ENCODE data around the gene TPSAB1. TPM values are rescaled to one million over a fixed set of nuclear protein-coding genes. Genes with fewer than 3 reads are reported as not detected.

TPSAB1 gene
- total and polyA plus RNA-seq, 2 donors (not counting 1 experiment from before 2014, with no cell fraction given), result not detected

DNA sequence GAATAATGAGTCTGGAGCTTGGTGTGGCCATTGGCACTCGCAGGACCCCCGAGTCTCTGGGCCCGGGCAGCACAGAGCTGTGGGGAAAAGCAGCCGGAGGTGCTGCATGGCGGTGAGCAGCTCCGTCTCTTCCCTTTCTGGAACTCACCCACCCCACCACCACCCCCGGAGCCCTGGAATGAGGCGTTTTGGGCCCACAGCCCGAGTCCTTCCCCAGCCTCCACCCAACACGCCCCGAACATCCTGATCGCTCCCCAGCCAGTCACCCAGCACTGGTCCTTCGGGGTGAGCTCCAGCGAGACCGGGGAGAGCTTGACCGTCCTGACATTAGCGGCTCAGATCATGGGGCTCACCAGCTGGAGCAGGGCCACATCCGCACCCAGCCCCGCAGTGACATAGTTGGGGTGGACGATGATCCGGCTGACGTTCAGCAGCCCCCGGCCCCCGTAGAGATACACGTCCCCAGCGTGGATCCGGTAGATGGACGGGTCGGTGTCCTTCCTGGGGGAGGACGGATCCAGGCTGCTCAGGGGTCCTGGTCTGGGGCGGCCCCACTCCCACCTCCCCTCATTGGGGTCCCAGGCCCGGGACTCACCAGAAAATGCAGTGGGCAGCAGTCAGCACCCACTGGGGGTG, 21.8 kb downstream of the TPSAB1 start:
- no peak overlapping the region for H3K27ac ChIP-seq (ENCODE audit: insufficient read depth, low read length)
- no peak overlapping the region for H3K4me2 ChIP-seq (ENCODE audit: extremely low read depth, insufficient read depth, low read length)
- H3K4me3 ChIP-seq (replicated peaks in 1 of 4; ENCODE audit: control extremely low read depth in 1 of 4, insufficient read depth in 1 of 4, low read depth in 3 of 4, low read length in 4 of 4), result no peak overlapping the region
- H3K27me3 ChIP-seq (ENCODE audit: control insufficient read depth, insufficient read depth, low read length), result peaks cover 20% of the 10 kb centered on the region
- no peak for DNase-seq (ENCODE audit: low read depth in 2 of 2)
- no peak overlapping the region for H3K9ac ChIP-seq (ENCODE audit: insufficient read depth, low read length)
- no peaks in the 10 kb centered on the region for H3K36me3 ChIP-seq (ENCODE audit: control insufficient read depth, insufficient read depth, low read length)
- no peaks in the 10 kb centered on the region for H4K20me1 ChIP-seq (ENCODE audit: control insufficient read depth, extremely low read depth, insufficient read depth, low read length)
- no peaks in the 10 kb centered on the region for H3K79me2 ChIP-seq (ENCODE audit: control insufficient read depth, insufficient read depth, low read length)
- H3K4me1 ChIP-seq (ENCODE audit: control insufficient read depth, extremely low read depth, insufficient read depth, low read length), result no peaks in the 10 kb centered on the region
- H2AFZ ChIP-seq (ENCODE audit: low read length), result no peak overlapping the region
- H3K9me3 ChIP-seq (ENCODE audit: control insufficient read depth, insufficient read depth, low read depth, low read length), result no peaks in the 10 kb centered on the region
- no peak for TF ChIP-seq EZH2 (IDR thresholded peaks at IDR 0.05; ENCODE audit: low read length, missing control alignments)
- TF ChIP-seq, protein P1, sequence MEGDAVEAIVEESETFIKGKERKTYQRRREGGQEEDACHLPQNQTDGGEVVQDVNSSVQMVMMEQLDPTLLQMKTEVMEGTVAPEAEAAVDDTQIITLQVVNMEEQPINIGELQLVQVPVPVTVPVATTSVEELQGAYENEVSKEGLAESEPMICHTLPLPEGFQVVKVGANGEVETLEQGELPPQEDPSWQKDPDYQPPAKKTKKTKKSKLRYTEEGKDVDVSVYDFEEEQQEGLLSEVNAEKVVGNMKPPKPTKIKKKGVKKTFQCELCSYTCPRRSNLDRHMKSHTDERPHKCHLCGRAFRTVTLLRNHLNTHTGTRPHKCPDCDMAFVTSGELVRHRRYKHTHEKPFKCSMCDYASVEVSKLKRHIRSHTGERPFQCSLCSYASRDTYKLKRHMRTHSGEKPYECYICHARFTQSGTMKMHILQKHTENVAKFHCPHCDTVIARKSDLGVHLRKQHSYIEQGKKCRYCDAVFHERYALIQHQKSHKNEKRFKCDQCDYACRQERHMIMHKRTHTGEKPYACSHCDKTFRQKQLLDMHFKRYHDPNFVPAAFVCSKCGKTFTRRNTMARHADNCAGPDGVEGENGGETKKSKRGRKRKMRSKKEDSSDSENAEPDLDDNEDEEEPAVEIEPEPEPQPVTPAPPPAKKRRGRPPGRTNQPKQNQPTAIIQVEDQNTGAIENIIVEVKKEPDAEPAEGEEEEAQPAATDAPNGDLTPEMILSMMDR (conservative IDR thresholded peaks at IDR 0.05 in 1 of 2, IDR thresholded peaks at IDR 0.05 in 1 of 2; ENCODE audit: low read depth in 1 of 2, low read length in 2 of 2), result no peak

DNA sequence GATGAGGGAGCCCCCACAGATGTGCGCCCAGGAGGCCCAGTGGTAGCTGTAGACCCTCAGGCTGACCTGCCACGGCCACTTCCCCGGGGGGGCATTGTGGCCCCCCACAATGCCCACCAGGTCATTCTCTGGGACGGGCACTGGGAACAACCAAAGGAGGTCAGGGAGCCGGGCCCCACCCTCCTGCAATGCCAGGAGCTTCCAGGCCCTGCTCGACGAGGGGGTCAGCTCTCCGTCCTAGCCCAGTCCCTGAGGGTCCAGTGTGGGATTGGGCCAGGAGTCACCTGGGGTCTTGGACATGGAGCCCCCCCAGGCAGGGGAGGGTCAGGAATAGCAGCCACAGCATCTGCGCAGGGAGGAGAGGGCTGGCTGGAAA, 22.3 kb downstream of the TPSAB1 start:
- Histone ChIP-seq H3K27ac (ENCODE audit: insufficient read depth, low read length) (no peak overlapping the region), H3K4me1 (ENCODE audit: control insufficient read depth, extremely low read depth, insufficient read depth, low read length) (no peaks in the 10 kb centered on the region), H3K4me3 (replicated peaks in 1 of 4; ENCODE audit: control extremely low read depth in 1 of 4, insufficient read depth in 1 of 4, low read depth in 3 of 4, low read length in 4 of 4) (no peak overlapping the region), H3K9me3 (ENCODE audit: control insufficient read depth, insufficient read depth, low read depth, low read length) (no peaks in the 10 kb centered on the region), H3K4me2 (ENCODE audit: extremely low read depth, insufficient read depth, low read length) (no peak overlapping the region), H3K27me3 (ENCODE audit: control insufficient read depth, insufficient read depth, low read length) (peaks cover 20% of the 10 kb centered on the region), H3K9ac (ENCODE audit: insufficient read depth, low read length) (no peak overlapping the region), H2AFZ (ENCODE audit: low read length) (no peak overlapping the region), H3K79me2 (ENCODE audit: control insufficient read depth, insufficient read depth, low read length) (no peaks in the 10 kb centered on the region), H3K36me3 (ENCODE audit: control insufficient read depth, insufficient read depth, low read length) (no peaks in the 10 kb centered on the region), H4K20me1 (ENCODE audit: control insufficient read depth, extremely low read depth, insufficient read depth, low read length) (no peaks in the 10 kb centered on the region)
- no peak for DNase-seq (ENCODE audit: low read depth in 2 of 2)
- TF ChIP-seq EZH2 (IDR thresholded peaks at IDR 0.05; ENCODE audit: low read length, missing control alignments), result no peak
- TF ChIP-seq, protein P1 (conservative IDR thresholded peaks at IDR 0.05 in 1 of 2, IDR thresholded peaks at IDR 0.05 in 1 of 2; ENCODE audit: low read depth in 1 of 2, low read length in 2 of 2), result no peak

DNA sequence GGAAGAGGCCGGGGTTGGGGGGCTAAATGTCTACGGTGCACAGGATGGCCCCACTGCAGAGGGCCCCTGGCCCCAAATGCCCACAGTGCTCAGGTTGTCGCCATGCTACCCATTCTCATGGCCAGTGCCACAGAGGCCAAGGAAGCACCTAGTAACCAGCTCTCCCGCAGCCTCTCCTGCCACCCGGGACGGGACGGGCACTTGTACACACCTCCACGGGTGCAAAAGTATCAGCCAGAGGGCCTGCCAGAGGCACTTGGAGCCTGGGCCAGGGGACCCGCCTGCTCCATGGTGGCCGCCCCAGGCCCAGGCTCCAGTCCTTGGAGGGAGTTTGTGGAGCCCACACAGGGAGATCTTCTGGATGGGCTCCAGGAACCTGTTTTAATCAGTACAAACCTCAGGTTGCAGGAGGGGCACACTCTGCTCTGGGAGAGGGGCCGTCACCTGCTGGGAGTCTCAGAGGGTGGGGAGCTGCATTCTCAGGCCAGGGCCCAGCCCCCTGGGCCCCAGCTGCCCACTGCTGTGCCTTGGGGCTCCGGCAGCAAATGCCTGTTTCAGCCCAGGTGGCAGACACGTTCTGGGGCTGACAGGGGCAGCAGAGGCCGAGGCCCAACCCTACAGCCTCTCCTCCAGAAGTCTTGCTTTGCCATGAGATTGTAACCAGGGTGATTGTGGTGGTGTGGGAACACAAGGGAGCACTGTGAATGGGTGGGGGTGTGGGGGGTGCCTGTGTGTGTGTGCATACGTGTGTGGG, 23.3 kb downstream of the TPSAB1 start:
- H4K20me1 ChIP-seq (ENCODE audit: control insufficient read depth, extremely low read depth, insufficient read depth, low read length), result no peaks in the 10 kb centered on the region
- H3K9me3 ChIP-seq (ENCODE audit: control insufficient read depth, insufficient read depth, low read depth, low read length), result no peaks in the 10 kb centered on the region
- TF ChIP-seq EZH2 (IDR thresholded peaks at IDR 0.05; ENCODE audit: low read length, missing control alignments), result no peak
- H3K9ac ChIP-seq (ENCODE audit: insufficient read depth, low read length), result no peak overlapping the region
- H2AFZ ChIP-seq (ENCODE audit: low read length), result no peak overlapping the region
- DNase-seq (ENCODE audit: low read depth in 2 of 2), result no peak
- no peak overlapping the region for H3K4me3 ChIP-seq (replicated peaks in 1 of 4; ENCODE audit: control extremely low read depth in 1 of 4, insufficient read depth in 1 of 4, low read depth in 3 of 4, low read length in 4 of 4)
- no peaks in the 10 kb centered on the region for H3K79me2 ChIP-seq (ENCODE audit: control insufficient read depth, insufficient read depth, low read length)
- no peaks in the 10 kb centered on the region for H3K4me1 ChIP-seq (ENCODE audit: control insufficient read depth, extremely low read depth, insufficient read depth, low read length)
- no peaks in the 10 kb centered on the region for H3K36me3 ChIP-seq (ENCODE audit: control insufficient read depth, insufficient read depth, low read length)
- no peak overlapping the region for H3K4me2 ChIP-seq (ENCODE audit: extremely low read depth, insufficient read depth, low read length)
- H3K27me3 ChIP-seq (ENCODE audit: control insufficient read depth, insufficient read depth, low read length), result peaks cover 20% of the 10 kb centered on the region
- H3K27ac ChIP-seq (ENCODE audit: insufficient read depth, low read length), result no peak overlapping the region

Data from fibroblast of lung (primary cell).